HTR-8/SVneo (cell line): Measurements from ENCODE around the gene RPL3.

ENCODE experiments used
- DNase-seq: peaks from one replicate; pipeline ENCODE4 v3.0.0; 2011; ENCODE audit warnings: low spot score, mixed read lengths; ENCODE audit not compliant: insufficient read length
- FAIRE-seq: peaks from 2 replicates; lab custom pipeline; 2011; peaks lifted over from hg19 to GRCh38; lab: Jason Lieb, UNC

Gene RPL3

GRCh38 chr22:39318507-39319283 is 728 bp downstream of the RPL3 start:
- DNase-seq (no peak), FAIRE-seq (no peak)

- no peak for FAIRE-seq
Observed at GRCh38 chr22:39317775-39318506, 1.5 kb downstream of the RPL3 start.

GRCh38 chr22:39317084-39317774 is 2.2 kb downstream of the RPL3 start:
- FAIRE-seq (no peak), DNase-seq (no peak)

More at GRCh38 chr22:39317775-39318506, 1.5 kb downstream of the RPL3 start:
- DNase-seq: no peak

GRCh38 chr22:39316440-39317083 is 2.9 kb downstream of the RPL3 start:
- FAIRE-seq: no peak
- DNase-seq: peak; percentile 67

GRCh38 chr22:39315389-39315788 is 4.0 kb downstream of the RPL3 start:
- DNase-seq (no peak), FAIRE-seq (no peak)

- DNase-seq: no peak
- no peak for FAIRE-seq
Observed at GRCh38 chr22:39314251-39314971, 5.0 kb downstream of the RPL3 start.

- no peak for FAIRE-seq
- no peak for DNase-seq
Observed at GRCh38 chr22:39313258-39314001, 6.0 kb downstream of the RPL3 start.

- no peak for DNase-seq
- FAIRE-seq: no peak
Observed at GRCh38 chr22:39312410-39312809, 7.0 kb downstream of the RPL3 start.

- DNase-seq (no peak), FAIRE-seq (no peak)
Observed at GRCh38 chr22:39311592-39312400, 7.6 kb downstream of the RPL3 start.

- DNase-seq (no peak), FAIRE-seq (no peak)
Observed at GRCh38 chr22:39309881-39310714, 9.3 kb downstream of the RPL3 start.

- DNase-seq: no peak
- no peak for FAIRE-seq
Observed at GRCh38 chr22:39309364-39309861, 10.0 kb downstream of the RPL3 start.

GRCh38 chr22:39308614-39309363 is 10.6 kb downstream of the RPL3 start:
- DNase-seq: peak; percentile 82
- FAIRE-seq: peak; percentile 51

- DNase-seq (no peak), FAIRE-seq (no peak)
Observed at GRCh38 chr22:39306456-39307361, 12.7 kb downstream of the RPL3 start.

- DNase-seq: no peak
- no peak for FAIRE-seq
Observed at GRCh38 chr22:39303892-39304671, 15.3 kb downstream of the RPL3 start.

- no peak for FAIRE-seq
- no peak for DNase-seq
Observed at GRCh38 chr22:39303358-39303757, 16.1 kb downstream of the RPL3 start.
